Activated naive CD8-positive, alpha-beta T cell treated with anti-CD3 and anti-CD28 coated beads, Interleukin-2, amount 50 U/mL, for 24 hours (primary cell): ENCODE results near the gene UNC93A.
"Not testable (repeated sequence)": the region's sequence is repeated elsewhere in the genome, so short reads cannot be mapped to it uniquely, and the experiment has no call there.

Experiments used
- ATAC-seq: fragments of 150-1000 bp; cut with Tn5 transposase; one replicate; pipeline ENCODE4 v1.10.0; 2021
- DNase-seq: peaks from one replicate; pipeline ENCODE4 v3.0.0; 2021
- H3K27ac Mint-ChIP-seq: one replicate; pipeline ENCODE4 v1.8.0; 2021; ENCODE audit warnings: mild to moderate bottlenecking, mixed read lengths
- H3K27me3 Mint-ChIP-seq: one replicate; pipeline ENCODE4 v1.8.0; 2021; ENCODE audit warnings: mixed read lengths
- H3K36me3 Mint-ChIP-seq: one replicate; pipeline ENCODE4 v1.8.0; 2021; ENCODE audit warnings: low read depth, mixed read lengths
- H3K4me1 Mint-ChIP-seq: one replicate; pipeline ENCODE4 v1.8.0; 2021; ENCODE audit warnings: mixed read lengths
- H3K4me3 Mint-ChIP-seq: one replicate; pipeline ENCODE4 v1.8.0; 2021; ENCODE audit warnings: mild to moderate bottlenecking, moderate library complexity, mixed read lengths
- H3K9me3 Mint-ChIP-seq: one replicate; pipeline ENCODE4 v1.8.0; 2021; ENCODE audit warnings: mixed read lengths

UNC93A gene

GRCh38 chr6:167279766-167280446, 11.2 kb upstream of the UNC93A start:
- H3K36me3 Mint-ChIP-seq, result no peaks in the 10 kb centered on the region
- no peak for DNase-seq
- H3K4me1 Mint-ChIP-seq, result no peaks in the 10 kb centered on the region
- H3K9me3 Mint-ChIP-seq, result no peaks in the 10 kb centered on the region
- H3K4me3 Mint-ChIP-seq, result no peak overlapping the region
- ATAC-seq, result no peak
- H3K27me3 Mint-ChIP-seq, result peaks cover 11% of the 10 kb centered on the region
- H3K27ac Mint-ChIP-seq, result no peak overlapping the region

- not testable (repeated sequence) for H3K4me1 Mint-ChIP-seq, H3K9me3 Mint-ChIP-seq, H3K27ac Mint-ChIP-seq, H3K36me3 Mint-ChIP-seq, ATAC-seq, H3K4me3 Mint-ChIP-seq, DNase-seq
- peaks cover 11% of the 10 kb centered on the region for H3K27me3 Mint-ChIP-seq
Observed at GRCh38 chr6:167280466-167280865, 10.6 kb upstream of the UNC93A start.

DNA sequence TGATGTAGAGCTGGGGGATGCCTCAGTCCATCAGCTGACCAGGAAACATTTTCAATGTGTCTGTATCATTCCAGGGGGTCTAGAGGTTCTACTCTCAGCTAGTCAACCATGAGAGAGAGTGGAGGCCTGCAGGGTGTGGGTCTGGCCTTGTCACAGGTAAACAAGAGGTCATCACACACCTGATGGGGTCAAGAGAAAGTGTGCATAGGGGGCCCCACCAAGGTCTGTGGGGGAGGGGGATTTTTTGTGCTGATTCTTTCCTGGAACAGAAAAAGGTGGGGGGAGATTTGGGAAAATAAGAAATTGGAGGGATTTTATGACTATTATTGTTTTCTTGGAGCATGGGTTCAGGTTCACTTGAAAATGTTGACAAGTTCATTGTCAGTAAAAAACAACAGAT, 8.9 kb upstream of the UNC93A start:
- Mint-ChIP-seq H3K36me3 (no peaks in the 10 kb centered on the region), H3K4me1 (no peaks in the 10 kb centered on the region)

GRCh38 chr6:167284565-167284964, 6.5 kb upstream of the UNC93A start:
- H3K9me3 Mint-ChIP-seq, DNase-seq, H3K4me3 Mint-ChIP-seq, H3K27ac Mint-ChIP-seq, ATAC-seq, H3K36me3 Mint-ChIP-seq, H3K27me3 Mint-ChIP-seq, H3K4me1 Mint-ChIP-seq: not testable (repeated sequence)

More for the DNA sequence above, 8.9 kb upstream of the UNC93A start:
- ATAC-seq (no peak), DNase-seq (no peak)
- Mint-ChIP-seq H3K27me3 (peaks cover 11% of the 10 kb centered on the region), H3K9me3 (no peaks in the 10 kb centered on the region), H3K4me3 (no peak overlapping the region), H3K27ac (no peak overlapping the region)

GRCh38 chr6:167285077-167285770, 5.9 kb upstream of the UNC93A start:
- no peaks in the 10 kb centered on the region for H3K4me1 Mint-ChIP-seq
- H3K27ac Mint-ChIP-seq, result no peak overlapping the region
- ATAC-seq, result no peak
- H3K9me3 Mint-ChIP-seq, result no peaks in the 10 kb centered on the region
- no peak for DNase-seq
- H3K36me3 Mint-ChIP-seq, result no peaks in the 10 kb centered on the region
- H3K27me3 Mint-ChIP-seq, result peaks cover 7% of the 10 kb centered on the region
- no peak overlapping the region for H3K4me3 Mint-ChIP-seq

DNA sequence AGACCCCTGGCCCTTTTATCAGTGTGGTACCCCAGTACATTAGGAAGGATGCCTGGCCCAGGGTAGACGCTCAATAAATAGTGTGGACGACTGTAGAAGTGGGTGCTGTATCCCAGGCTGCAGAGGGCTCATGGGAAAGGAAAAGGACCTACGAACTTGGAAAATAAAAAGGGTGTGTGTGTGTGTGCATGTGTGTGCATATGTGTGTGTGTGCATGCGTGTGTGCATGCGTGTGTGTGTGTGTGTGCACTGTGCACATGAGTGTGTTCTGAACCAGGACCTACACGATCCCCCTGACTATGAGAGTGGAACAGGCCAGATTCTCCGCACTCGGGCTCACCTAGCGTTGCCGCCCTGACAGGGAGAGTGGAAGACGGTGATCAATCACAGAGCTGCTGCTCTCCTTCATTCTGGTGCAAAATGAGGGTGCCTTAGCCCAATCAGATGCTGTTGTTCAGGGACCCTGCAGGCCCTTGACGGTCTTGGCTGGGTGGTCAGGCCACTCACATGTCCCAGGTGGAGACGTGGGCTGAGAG, 3.5 kb upstream of the UNC93A start:
- no peaks in the 10 kb centered on the region for H3K9me3 Mint-ChIP-seq
- H3K36me3 Mint-ChIP-seq, result no peaks in the 10 kb centered on the region
- ATAC-seq (no peak), DNase-seq (no peak)
- no peaks in the 10 kb centered on the region for H3K4me1 Mint-ChIP-seq
- peaks cover 4% of the 10 kb centered on the region for H3K27me3 Mint-ChIP-seq
- no peak overlapping the region for H3K4me3 Mint-ChIP-seq
- no peak overlapping the region for H3K27ac Mint-ChIP-seq

DNA sequence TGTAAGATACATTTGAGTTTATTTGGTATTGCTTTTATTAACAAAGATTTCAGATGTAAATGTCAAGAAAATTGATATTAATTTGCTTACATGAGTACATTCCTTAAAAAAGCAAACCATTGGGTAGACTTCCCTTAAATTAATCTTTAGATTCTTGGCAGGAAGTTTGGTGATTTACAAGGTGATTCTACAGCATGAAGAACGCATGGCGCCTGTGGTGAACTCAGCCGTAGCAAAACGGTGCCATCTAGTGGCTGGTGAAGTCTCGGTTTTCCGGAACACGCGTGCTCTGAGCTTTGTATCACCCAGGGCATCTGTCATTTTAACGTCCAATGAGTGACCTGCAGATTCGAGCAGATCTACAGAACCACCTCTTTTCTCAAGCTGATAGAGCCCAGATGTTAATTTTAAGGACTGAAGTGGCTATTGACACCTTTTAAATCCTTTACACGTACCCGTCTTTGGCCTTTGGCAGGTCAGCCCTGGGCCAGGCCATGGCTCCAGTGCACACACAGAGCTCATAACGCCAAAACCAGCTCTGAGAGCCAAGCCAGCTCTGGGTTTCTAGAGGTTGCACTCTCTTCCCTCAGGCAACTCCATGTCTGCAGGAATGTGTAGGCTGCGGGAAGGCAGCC, 2.4 kb upstream of the UNC93A start:
- not testable (repeated sequence) for H3K4me1 Mint-ChIP-seq, H3K27me3 Mint-ChIP-seq, H3K27ac Mint-ChIP-seq, H3K9me3 Mint-ChIP-seq, H3K4me3 Mint-ChIP-seq, H3K36me3 Mint-ChIP-seq
- peak; percentile 70 for ATAC-seq
- DNase-seq, result peak; percentile 15

GRCh38 chr6:167289291-167289690, 1.8 kb upstream of the UNC93A start:
- DNase-seq, H3K9me3 Mint-ChIP-seq, H3K27me3 Mint-ChIP-seq, H3K27ac Mint-ChIP-seq, ATAC-seq, H3K4me3 Mint-ChIP-seq, H3K36me3 Mint-ChIP-seq, H3K4me1 Mint-ChIP-seq: not testable (repeated sequence)

DNA sequence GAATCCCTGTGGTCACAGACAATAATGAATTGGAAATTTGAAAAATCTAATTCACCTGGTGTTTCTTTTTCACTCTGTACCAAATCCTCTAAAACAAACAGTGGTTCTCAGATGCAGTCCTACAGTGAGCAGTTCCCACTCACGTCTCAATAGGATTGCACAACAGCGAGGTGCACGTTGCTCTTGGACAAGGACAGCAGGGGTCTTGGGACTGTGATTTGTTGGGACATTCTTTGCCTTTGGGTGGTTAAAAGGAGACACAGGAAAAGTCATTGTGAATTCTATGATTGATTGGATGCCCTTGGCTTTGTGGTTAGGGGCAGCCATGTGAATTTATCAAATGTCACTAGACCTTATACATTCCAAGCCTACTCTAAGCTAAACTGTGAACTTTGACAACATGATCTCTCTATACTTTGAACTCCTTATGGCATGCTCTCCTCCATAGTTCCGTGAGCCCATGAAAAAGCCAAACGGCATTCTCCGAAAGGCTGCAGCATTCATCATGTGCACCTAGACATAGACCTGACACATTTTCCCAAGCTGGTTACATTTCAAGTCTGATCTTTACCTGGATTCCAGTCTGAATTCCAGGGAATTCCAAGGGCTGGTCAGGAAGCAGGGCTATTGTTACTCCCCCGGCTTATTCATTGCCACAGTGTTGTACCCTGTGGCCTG, 647 bp downstream of the UNC93A start:
- H3K27me3 Mint-ChIP-seq, result peaks cover 4% of the 10 kb centered on the region
- H3K4me1 Mint-ChIP-seq, result no peaks in the 10 kb centered on the region
- no peak overlapping the region for H3K4me3 Mint-ChIP-seq
- no peaks in the 10 kb centered on the region for H3K9me3 Mint-ChIP-seq
- no peak overlapping the region for H3K27ac Mint-ChIP-seq
- no peaks in the 10 kb centered on the region for H3K36me3 Mint-ChIP-seq
- DNase-seq (no peak), ATAC-seq (no peak)

DNA sequence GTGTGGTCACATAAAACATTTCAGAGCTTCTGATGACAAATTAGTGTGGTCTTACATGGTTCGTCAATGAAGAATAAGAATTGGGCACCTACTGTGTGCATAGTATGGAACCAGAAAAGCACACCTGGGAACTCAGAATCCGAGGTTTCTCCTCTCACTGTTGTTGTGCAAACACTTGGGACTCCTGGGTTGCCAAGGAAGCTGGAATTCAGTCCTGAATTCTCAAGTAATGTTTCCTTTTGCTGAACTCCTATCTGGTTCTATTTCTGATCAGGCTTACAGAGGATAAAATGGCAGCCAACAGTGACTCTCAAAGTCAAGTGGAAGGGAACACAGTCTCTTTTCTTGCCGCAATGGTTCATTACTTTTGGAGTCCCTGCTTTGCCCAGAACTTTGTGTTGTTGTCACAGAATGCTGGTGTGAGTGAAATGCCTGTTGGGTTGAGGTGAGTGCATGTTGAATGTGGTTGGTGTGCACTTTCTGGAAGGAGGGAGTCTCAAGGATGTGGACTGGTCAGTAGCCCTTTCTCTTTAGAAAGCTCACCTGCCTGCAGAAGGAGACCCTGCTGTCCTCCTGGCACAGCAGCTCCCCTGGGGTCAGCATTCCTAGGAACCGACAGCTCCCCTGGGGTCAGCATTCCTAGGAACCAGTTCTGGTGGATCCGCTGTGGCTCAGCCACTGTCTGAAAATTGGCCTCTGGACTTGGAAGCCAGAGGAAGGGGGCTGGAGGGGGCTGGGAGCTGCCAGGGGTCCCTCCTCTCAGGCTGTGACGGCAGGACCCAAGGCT, 1.4 kb downstream of the UNC93A start:
- Mint-ChIP-seq H3K36me3 (no peaks in the 10 kb centered on the region), H3K9me3 (no peaks in the 10 kb centered on the region), H3K4me3 (no peak overlapping the region), H3K4me1 (no peaks in the 10 kb centered on the region), H3K27me3 (peaks cover 4% of the 10 kb centered on the region), H3K27ac (no peak overlapping the region)
- ATAC-seq (no peak), DNase-seq (no peak)

DNA sequence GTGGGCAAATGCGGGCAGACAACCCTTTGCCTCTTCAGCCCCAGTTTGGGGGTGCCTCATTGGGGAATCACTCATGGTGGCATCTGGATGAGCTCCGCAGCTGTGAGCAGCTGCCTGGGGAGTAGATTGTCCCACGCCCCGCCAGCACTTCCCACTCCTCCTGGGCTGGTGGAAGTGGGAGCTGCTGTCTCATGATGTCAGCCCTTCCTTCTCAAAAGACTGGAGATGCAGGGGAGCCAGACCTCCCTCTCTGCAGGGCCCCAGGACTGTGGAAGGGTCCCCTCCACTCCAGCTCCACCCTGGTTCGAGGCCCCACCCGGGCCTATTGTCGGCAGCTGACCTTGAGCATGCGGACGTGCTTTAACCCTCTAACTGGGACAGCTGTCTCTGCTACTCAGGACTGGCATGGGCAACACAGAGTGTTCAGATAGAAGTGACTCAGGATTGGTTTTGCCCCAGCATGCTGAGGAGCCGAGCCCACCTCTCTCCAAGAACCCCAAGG, 2.0 kb downstream of the UNC93A start:
- no peak for DNase-seq
- no peaks in the 10 kb centered on the region for H3K36me3 Mint-ChIP-seq
- H3K27ac Mint-ChIP-seq, result no peak overlapping the region
- no peak overlapping the region for H3K4me3 Mint-ChIP-seq
- H3K27me3 Mint-ChIP-seq, result peaks cover 4% of the 10 kb centered on the region
- no peak for ATAC-seq
- H3K9me3 Mint-ChIP-seq, result no peaks in the 10 kb centered on the region
- H3K4me1 Mint-ChIP-seq, result no peaks in the 10 kb centered on the region

- H3K4me1 Mint-ChIP-seq, result no peaks in the 10 kb centered on the region
- H3K4me3 Mint-ChIP-seq, result no peak overlapping the region
- no peaks in the 10 kb centered on the region for H3K9me3 Mint-ChIP-seq
- ATAC-seq (no peak), DNase-seq (no peak)
- peaks cover 4% of the 10 kb centered on the region for H3K27me3 Mint-ChIP-seq
- no peaks in the 10 kb centered on the region for H3K36me3 Mint-ChIP-seq
- no peak overlapping the region for H3K27ac Mint-ChIP-seq
Observed at GRCh38 chr6:167293590-167294091, 2.5 kb downstream of the UNC93A start.

DNA sequence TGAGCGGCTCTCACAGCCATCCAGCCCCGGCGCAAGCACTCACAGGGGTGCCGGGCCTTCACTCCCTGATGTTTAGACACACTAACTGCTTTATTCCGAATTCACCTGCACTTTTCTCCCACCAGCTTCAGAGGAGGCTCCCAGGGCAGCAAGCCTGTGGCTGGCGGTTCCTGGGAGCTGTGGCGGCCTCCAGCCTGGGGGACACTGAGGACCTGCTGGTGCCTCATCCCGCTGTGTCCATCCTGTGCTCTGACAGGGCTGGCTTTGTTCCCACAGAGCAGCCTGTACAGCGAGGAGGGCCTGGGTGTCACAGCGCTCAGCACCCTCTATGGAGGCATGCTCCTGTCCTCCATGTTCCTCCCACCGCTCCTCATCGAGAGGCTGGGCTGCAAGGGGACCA, 3.1 kb downstream of the UNC93A start:
- Mint-ChIP-seq H3K27ac (no peak overlapping the region), H3K27me3 (peaks cover under 1% of the 10 kb centered on the region), H3K9me3 (no peaks in the 10 kb centered on the region)

More for the DNA sequence above, 3.1 kb downstream of the UNC93A start:
- no peak for DNase-seq
- no peak overlapping the region for H3K4me3 Mint-ChIP-seq
- ATAC-seq, result no peak
- no peaks in the 10 kb centered on the region for H3K36me3 Mint-ChIP-seq
- no peaks in the 10 kb centered on the region for H3K4me1 Mint-ChIP-seq
